ENCODE data around the gene MYOZ3. TPM values are rescaled to one million over a fixed set of nuclear protein-coding genes. Genes with fewer than 3 reads are reported as not detected.

MYOZ3 gene
- polyA plus RNA-seq, 1 experiment = 0.13 TPM

GRCh38 chr5:150619359-150620230 is 41.5 kb upstream of the MYOZ3 start:
- peak; percentile 53 for DNase-seq (ENCODE audit: low read depth)
- no peaks in the 10 kb centered on the region for H3K27me3 ChIP-seq (ENCODE audit: control insufficient read depth, insufficient read depth, low read length)
- TF ChIP-seq CTCF (IDR thresholded peaks at IDR 0.05; ENCODE audit: insufficient read depth, low read depth, low read length) = no peak
- no peak overlapping the region for H3K4me3 ChIP-seq (ENCODE audit: low read depth, low read length)
- ChIA-PET POLR2A (interaction anchor here (0.6 kb wide), 1 partner anchor 329 kb away, joined by 5 read pairs; no protein-coding TSS in a partner anchor), CTCF (interaction anchor here (0.6 to 1.2 kb wide), 4 partner anchors 8 to 34 kb away, joined by 3 to 4 read pairs (median 3); no protein-coding TSS in a partner anchor)
- H3K36me3 ChIP-seq (ENCODE audit: control insufficient read depth, insufficient read depth, low read length) = no peaks in the 10 kb centered on the region

- no peak overlapping the region for H3K4me3 ChIP-seq (ENCODE audit: low read depth, low read length)
- no peak for DNase-seq (ENCODE audit: low read depth)
- ChIA-PET POLR2A (no interaction called here), CTCF (interaction anchor here (1.0 to 1.8 kb wide), 3 partner anchors 17 to 31 kb away, joined by 4 to 5 read pairs (median 4); no protein-coding TSS in a partner anchor)
- H3K36me3 ChIP-seq (ENCODE audit: control insufficient read depth, insufficient read depth, low read length) = no peaks in the 10 kb centered on the region
- H3K27me3 ChIP-seq (ENCODE audit: control insufficient read depth, insufficient read depth, low read length) = no peaks in the 10 kb centered on the region
- TF ChIP-seq CTCF (IDR thresholded peaks at IDR 0.05; ENCODE audit: insufficient read depth, low read depth, low read length) = no peak
Measured at GRCh38 chr5:150621301-150621700, 39.8 kb upstream of the MYOZ3 start.

GRCh38 chr5:150622157-150622556 is 38.9 kb upstream of the MYOZ3 start:
- POLR2A ChIA-PET = no interaction called here
- H3K36me3 ChIP-seq (ENCODE audit: control insufficient read depth, insufficient read depth, low read length) = no peaks in the 10 kb centered on the region
- no peaks in the 10 kb centered on the region for H3K27me3 ChIP-seq (ENCODE audit: control insufficient read depth, insufficient read depth, low read length)
- DNase-seq (ENCODE audit: low read depth) = no peak
- TF ChIP-seq CTCF (IDR thresholded peaks at IDR 0.05; ENCODE audit: insufficient read depth, low read depth, low read length) = no peak
- CTCF ChIA-PET = interaction anchor here (1.0 to 1.8 kb wide), 2 partner anchors 21 to 32 kb away, joined by 4 to 5 read pairs; no protein-coding TSS in a partner anchor
- no peak overlapping the region for H3K4me3 ChIP-seq (ENCODE audit: low read depth, low read length)

GRCh38 chr5:150623152-150623877 is 37.7 kb upstream of the MYOZ3 start:
- Histone ChIP-seq H3K27me3 (ENCODE audit: control insufficient read depth, insufficient read depth, low read length) (no peaks in the 10 kb centered on the region), H3K36me3 (ENCODE audit: control insufficient read depth, insufficient read depth, low read length) (no peaks in the 10 kb centered on the region), H3K4me3 (ENCODE audit: low read depth, low read length) (no peak overlapping the region)
- CTCF ChIA-PET = no interaction called here
- POLR2A ChIA-PET = no interaction called here
- no peak for DNase-seq (ENCODE audit: low read depth)
- no peak for TF ChIP-seq CTCF (IDR thresholded peaks at IDR 0.05; ENCODE audit: insufficient read depth, low read depth, low read length)

- H3K27me3 ChIP-seq (ENCODE audit: control insufficient read depth, insufficient read depth, low read length) = no peaks in the 10 kb centered on the region
- no peak overlapping the region for H3K4me3 ChIP-seq (ENCODE audit: low read depth, low read length)
- no peak for TF ChIP-seq CTCF (IDR thresholded peaks at IDR 0.05; ENCODE audit: insufficient read depth, low read depth, low read length)
- ChIA-PET CTCF (interaction anchor here (1.0 kb wide), 1 partner anchor 9 kb away, joined by 3 read pairs; no protein-coding TSS in a partner anchor), POLR2A (no interaction called here)
- DNase-seq (ENCODE audit: low read depth) = no peak
- no peaks in the 10 kb centered on the region for H3K36me3 ChIP-seq (ENCODE audit: control insufficient read depth, insufficient read depth, low read length)
Measured at GRCh38 chr5:150623878-150624216, 37.2 kb upstream of the MYOZ3 start.

All from BJ (cell line).